EH (cell line): ENCODE results near the gene OTOS.
A peak's percentile ranks its signal among the peaks of the same experiment; 100 is the strongest.

Experiments used
- DNase-seq: peaks from one replicate; pipeline ENCODE4 v3.0.0-alpha.2; 2015; ENCODE audit warnings: low read depth

The OTOS gene

DNA sequence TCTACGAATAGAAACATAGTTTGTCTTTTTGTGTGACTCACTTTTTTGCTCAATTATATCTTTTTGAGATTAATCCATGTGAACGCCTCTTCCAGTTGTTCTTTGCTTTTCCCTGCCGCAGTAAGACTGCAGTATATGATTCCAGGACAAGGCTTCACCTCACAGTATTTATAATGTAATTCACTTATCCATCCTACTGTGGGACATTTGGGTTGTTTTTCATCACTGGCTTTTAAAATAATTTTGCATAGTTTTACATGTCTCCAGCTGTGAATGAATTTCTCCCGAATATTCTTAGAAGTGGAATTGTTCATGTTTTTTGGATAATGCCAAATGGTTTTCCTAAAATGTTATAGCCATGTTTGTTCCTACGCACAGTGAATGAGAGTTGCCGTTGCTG is 26.2 kb downstream of the OTOS start:
- DNase-seq, result no peak

DNA sequence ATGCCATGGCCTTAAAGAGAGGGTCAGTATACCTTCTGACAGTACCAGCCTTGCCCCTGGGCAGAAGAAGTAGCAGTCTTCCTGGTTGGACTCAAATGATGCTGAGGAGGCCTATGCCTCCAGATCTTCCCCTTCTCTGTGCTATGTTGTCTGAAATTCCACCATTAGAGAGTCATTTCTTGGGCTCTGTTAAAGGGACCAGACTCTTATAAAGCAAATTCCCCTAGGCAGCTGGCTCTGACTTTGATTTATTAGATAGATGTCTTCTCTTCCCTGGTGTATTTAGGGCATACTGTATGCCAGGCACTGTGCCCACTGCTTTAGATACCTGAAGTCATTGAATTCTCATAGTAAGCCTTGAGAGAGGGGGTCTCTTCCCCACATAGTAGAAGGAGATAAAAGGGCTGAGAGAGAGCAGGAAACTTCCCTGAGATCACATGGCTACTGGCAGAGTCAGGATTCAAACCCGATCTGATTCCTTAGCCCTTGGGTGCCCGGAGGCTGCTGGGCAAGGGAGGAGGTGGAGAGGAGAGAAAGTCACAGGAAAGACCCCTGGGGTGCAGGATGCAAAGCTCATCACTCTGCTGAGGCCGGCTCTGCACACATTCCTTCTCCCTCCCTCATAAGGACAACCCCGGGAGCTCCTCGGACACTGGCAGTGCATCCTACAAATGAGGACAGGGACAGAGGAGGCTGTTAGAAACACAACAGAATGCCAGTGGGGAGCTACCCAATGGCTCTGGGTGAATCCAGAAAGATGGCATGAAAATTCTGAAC is 27.4 kb downstream of the OTOS start:
- DNase-seq, result no peak

DNA sequence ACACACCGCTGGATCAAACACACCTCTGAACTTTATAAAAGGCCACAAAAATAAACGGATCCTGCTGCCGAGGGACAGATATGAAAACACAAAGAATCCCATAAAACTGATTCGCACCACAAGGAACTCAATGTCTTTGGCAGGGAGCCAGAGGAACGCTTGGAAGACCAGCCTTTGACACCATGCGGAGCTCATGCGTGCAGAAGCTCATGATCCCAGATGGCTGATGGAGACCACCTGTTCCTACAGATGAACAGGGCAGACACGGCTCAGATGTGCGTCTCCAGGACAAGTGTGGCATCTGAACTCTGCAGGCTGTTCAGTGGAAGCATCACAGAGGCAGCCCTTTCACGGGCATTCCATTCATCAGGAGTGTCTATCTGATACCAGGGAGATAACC is 29.2 kb downstream of the OTOS start:
- peak; percentile 27 for DNase-seq

DNA sequence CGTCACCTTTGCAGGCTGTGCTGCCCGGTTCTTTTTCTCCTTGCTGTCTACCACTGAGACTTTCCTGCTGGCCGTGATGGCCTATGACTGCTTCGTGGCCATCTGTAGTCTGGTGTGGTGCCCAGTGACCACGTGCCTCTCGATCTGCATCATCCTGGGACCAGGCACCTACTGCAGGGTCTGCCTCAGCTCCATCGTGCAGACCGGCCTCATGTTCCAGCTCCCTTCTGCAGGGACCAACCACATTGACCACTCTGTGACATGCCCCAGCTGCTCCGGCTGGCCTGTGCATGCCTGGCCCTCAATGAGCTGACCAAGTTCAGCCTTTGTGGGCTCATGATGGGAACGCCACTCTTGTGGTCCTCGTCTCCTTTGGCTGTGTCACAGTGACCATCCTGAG is 31.1 kb downstream of the OTOS start:
- no peak for DNase-seq

DNA sequence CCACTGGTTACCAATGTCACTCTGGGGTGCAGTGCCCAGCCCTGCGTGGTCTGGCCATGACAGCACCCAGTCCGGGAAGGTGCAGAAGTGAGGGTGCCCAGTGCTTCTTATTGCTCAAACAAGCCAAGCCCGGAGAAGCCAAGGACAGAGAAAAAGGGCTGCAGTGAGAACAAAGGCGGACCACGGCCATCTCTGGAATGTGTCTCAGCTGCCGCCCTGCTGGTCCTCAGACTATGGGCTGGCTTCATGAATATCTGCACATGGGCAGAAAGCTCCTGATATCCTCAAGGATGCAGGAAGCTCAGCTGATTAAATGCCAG is 33.0 kb downstream of the OTOS start:
- no peak for DNase-seq

DNA sequence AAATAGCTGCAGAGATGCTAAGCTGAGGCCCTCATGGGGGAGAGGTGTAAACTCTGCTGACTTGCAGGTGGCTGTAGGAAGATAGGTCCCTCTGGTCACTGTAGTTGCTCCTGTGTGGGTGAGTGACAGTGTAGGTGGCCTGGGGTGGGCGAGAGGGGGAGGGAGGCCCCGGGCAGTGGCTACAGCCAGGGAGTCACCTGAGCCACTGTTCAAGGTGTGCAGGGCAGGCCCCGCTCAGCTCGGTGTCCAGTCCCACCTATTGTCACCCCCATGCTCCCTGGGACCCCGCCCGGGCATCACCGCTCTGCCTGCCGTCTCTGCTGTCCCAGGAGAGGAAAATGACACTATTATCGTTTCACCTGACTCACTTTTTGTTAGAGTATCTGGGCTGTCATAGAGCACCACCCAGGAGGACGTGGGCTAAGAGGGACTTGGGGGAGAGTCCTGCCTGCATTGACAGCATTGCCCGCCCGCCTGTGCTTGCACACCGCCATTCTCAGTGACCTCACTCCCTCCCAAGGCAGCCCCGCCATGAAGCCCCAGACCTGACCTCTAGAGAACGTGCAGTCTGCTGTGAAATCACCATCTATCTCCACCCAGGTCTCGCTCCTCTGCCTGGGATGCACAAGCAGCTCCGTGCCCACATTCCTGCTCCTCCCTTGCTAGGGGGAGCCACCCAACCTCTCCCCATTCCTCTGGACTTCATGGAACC is 33.5 kb downstream of the OTOS start:
- no peak for DNase-seq

DNA sequence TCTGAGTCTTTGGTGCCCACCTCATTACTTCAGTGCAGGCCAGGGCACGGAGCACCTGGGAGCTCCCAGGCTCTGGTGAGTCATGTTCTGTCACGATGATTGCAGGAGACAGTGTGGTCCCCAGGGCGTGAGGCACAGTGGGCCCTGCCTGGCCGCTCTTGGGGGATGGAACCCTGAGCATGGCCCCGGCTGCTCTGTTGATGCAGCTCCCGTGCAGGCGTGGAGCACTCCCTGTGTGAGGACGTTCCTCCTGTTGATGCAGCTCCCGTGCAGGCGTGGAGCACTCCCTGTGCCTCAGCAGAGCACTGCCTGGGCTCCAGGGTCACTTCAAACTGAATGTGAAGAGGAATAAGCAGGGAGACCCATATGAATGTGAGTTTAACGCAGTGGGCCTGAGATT is 34.5 kb downstream of the OTOS start:
- DNase-seq, result no peak

DNA sequence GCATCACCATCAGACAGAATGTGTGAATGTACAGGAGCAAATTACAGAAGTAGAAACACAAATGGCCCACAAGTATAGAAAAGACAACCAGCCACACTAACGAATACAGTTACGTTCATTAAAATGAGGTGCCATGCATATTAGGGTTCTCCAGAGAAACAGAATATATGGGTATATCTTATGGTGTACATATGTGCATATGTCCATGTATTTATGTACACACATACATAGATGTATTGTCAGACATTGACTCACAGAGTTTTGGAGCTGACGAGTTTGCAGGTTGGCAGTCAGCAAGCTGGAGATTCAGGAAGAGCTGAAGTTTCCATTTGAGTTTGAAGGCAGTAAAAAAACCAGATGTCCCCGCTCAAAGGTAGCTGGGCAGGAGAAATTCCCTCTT is 37.3 kb downstream of the OTOS start:
- no peak for DNase-seq

DNA sequence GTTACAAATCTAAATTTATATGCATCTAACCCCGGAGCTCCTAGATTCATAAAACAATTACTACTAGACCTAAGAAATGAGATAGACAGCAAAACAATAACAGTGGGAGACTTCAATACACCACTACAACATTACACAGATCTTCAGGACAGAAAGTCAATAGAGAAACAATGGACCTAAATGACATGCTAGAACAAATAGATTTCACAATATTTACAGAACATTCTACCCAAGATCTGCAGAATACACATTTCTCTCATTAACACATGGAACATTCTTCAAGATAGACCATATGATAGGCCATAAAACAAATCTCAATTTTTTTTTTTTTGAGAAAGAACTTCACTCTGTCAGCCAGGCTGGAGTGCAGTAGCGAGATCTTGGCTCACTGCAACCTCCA is 42.1 kb downstream of the OTOS start:
- no peak for DNase-seq

DNA sequence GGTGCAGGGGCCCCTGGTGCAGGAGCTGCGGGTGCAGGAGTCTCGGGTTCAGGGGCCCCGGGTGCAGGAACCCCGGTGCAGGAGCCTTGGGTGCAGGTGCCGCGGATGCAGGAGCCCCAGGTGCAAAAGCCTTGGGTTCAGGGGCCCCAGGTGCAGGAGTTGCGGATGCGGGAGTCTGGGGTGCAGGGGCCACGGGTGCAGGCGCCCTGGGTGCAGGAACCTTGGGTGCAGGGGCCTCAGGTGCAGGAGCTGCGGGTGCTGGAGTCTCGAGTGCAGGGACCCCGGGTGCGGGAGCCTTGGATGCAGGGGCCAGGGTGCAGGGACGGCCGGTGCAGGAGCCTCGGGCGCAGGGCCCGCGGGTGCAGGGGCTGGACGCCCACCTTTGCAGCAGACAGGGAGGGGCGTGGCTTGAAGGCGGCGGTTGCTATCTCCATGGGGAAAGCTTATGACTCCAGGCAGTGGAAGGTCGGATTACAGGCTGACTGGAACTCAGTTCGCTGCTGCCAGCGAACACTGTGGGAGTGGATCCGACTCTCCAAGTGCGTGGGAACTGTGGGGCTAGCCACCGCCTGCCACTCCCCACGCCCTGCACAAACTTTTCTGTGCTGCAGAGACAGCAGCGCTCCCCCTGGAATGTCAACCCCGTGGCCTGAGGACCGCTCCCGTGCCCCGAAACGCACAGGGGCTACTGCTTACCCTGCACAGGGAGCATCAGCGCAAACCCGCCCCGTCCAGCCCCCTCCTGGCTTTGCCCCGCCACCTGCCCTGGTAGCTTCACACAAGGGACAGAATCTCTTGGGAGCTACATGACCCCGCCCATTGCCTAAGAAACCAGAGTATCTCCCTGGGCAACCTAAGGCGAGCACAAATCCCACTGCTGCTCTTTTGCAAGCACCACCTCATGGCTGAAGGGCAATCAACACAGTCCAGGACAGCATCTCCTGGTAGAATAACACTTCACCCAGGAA is 44.6 kb downstream of the OTOS start:
- no peak for DNase-seq

DNA sequence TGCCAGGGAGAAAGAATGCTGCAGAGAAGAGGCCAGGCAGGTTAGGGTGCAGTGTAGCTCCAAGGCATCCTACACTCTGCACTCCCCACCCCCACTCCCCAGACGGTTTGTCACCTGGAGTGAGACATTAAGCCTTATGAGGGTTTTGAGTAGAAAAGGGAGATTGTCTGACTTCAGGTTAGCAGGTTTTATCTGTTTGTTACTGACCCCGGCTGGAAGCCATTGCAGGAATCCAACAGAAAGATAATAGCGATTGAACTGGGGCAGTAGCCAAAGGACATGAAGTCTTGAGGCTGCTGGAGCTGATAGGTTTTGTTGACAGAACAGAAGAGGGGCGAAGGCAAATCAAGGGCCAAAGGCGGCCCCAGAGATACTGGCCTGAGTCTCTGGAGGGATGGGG is 51.2 kb downstream of the OTOS start:
- DNase-seq, result no peak
